Measurements from ENCODE around the gene DIO1. TPM values are rescaled to one million over a fixed set of nuclear protein-coding genes. Genes with fewer than 3 reads are reported as not detected.
A peak's percentile ranks its signal among the peaks of the same experiment; 100 is the strongest.

The DIO1 gene
- polyA plus RNA-seq, 1 of the 3 experiments (the other 2 are of a cell fraction): not detected

GRCh38 chr1:53946252-53947171 lies 52.5 kb downstream of the DIO1 start, which contains the start of gene LRRC42:
TSS of gene LRRC42 (plus strand) at chr1:53946350. CDS start at chr1:53952000, 5,650 bp downstream.
- Histone ChIP-seq H3K36me3 (replicated peaks in 1 of 2; ENCODE audit: control insufficient read depth in 1 of 2, insufficient read depth in 2 of 2, low read length in 1 of 2) (peaks cover 18 to 21% of the 10 kb centered on the region in 2 experiments), H3K9me2 (no peaks in the 10 kb centered on the region), H3K27me3 (ENCODE audit: insufficient read depth) (no peaks in the 10 kb centered on the region), H2AFZ (ENCODE audit: low read depth) (peak within 1 kb of the TSS; percentile 79; the same call in 1 of the 2 replicates), H3F3A (replicated peaks; ENCODE audit: insufficient read depth) (no peaks in the 10 kb centered on the region), H3K4me3 (ENCODE audit: low read depth in 2 of 2, low read length in 1 of 2) (peak within 1 kb of the TSS; percentile 72 to 95), H3K4me2 (peak within 1 kb of the TSS; percentile 93), H3K4me1 (ENCODE audit: control insufficient read depth in 1 of 2, insufficient read depth in 2 of 2, low read depth in 1 of 2, low read length in 1 of 2) (peaks cover 11 to 32% of the 10 kb centered on the region in 2 experiments; a peak in 2 of 4 replicates), H3K79me2 (ENCODE audit: insufficient read depth) (peaks cover 84% of the 10 kb centered on the region), H3K9ac (peak within 1 kb of the TSS; percentile 83), H3K27ac (ENCODE audit: low read depth in 2 of 2, low read length in 1 of 2) (peak within 1 kb of the TSS; percentile 79 to 92), H4K20me1 (ENCODE audit: insufficient read depth) (peaks cover 18% of the 10 kb centered on the region), H3K9me3 (no peaks in the 10 kb centered on the region)
- TF ChIP-seq REST (IDR thresholded peaks at IDR 0.05; ENCODE audit: low read depth, low read length): no peak
- TF ChIP-seq USF2 (IDR thresholded peaks at IDR 0.05; ENCODE audit: borderline replicate concordance, low read depth, low read length): no peak
- TF ChIP-seq PBX3 (IDR thresholded peaks at IDR 0.05): no peak
- TF ChIP-seq NRF1 (IDR thresholded peaks at IDR 0.05; ENCODE audit: low read depth, low read length): peak; percentile 83
- peak; percentile 38; the same call in 1 of the 2 replicates for TF ChIP-seq MXI1 (IDR thresholded peaks at IDR 0.05; ENCODE audit: low read depth, low read length)
- TF ChIP-seq MAX (IDR thresholded peaks at IDR 0.05; ENCODE audit: low read depth): 0 out of 2 replicates have a peak, but pooled peaks have one; percentile 4
- peak; percentile 25 for TF ChIP-seq CTCF (IDR thresholded peaks at IDR 0.05)
- peak; percentile 29 for TF ChIP-seq CHD2 (IDR thresholded peaks at IDR 0.05; ENCODE audit: low read length, partially characterized antibody)
- CTCF ChIA-PET: interaction anchor here (0.9 to 11.2 kb wide), 7 partner anchors 13 to 502 kb away, joined by 3 to 100 read pairs (median 12); no protein-coding TSS in a partner anchor
- POLR2A ChIA-PET: interaction anchor here (0.6 to 1.6 kb wide), 4 partner anchors 9 to 106 kb away, joined by 3 to 4 read pairs (median 4); partner anchors contain the start of genes TMEM59 and YIPF1
- peak; percentile 99 for DNase-seq
- WGBS (ENCODE audit: low lambda C conversion rate): 2% methylated on average over 32 of the region's 58 CpGs

Measured in SK-N-SH (cell line).